BLaER1 (cell line): Measurements from ENCODE around the gene CRACR2A.

Source experiments
- H3K27ac ChIP-seq: shearing (Covaris generic); formaldehyde crosslinking; 2 replicates; pipeline ENCODE4 v1.8.1; 2022
- H3K27me3 ChIP-seq: shearing (Covaris generic); formaldehyde crosslinking; 2 replicates; pipeline ENCODE4 v1.8.1; 2022
- H3K36me3 ChIP-seq: shearing (Covaris generic); formaldehyde crosslinking; 2 replicates; pipeline ENCODE4 v1.8.1; 2022
- H3K4me1 ChIP-seq: shearing (Covaris generic); formaldehyde crosslinking; 2 replicates; pipeline ENCODE4 v1.8.1; 2022
- H3K4me2 ChIP-seq: shearing (Covaris generic); formaldehyde crosslinking; 2 replicates; pipeline ENCODE4 v1.8.1; 2022
- H3K4me3 ChIP-seq: shearing (Covaris generic); formaldehyde crosslinking; 2 replicates; pipeline ENCODE4 v1.8.1; 2022
- H3K9ac ChIP-seq: shearing (Covaris generic); formaldehyde crosslinking; 2 replicates; pipeline ENCODE4 v1.8.1; 2022
- H3K9me3 ChIP-seq: shearing (Covaris generic); formaldehyde crosslinking; 2 replicates; pipeline ENCODE4 v1.8.1; 2022
- H4K20me1 ChIP-seq: shearing (Covaris generic); formaldehyde crosslinking; 2 replicates; pipeline ENCODE4 v1.8.1; 2022
- Cebpa-rat ChIP-seq: shearing (Covaris generic); IDR thresholded peaks from 2 replicates; pipeline ENCODE4 v1.8.1; 2022

CRACR2A gene

DNA sequence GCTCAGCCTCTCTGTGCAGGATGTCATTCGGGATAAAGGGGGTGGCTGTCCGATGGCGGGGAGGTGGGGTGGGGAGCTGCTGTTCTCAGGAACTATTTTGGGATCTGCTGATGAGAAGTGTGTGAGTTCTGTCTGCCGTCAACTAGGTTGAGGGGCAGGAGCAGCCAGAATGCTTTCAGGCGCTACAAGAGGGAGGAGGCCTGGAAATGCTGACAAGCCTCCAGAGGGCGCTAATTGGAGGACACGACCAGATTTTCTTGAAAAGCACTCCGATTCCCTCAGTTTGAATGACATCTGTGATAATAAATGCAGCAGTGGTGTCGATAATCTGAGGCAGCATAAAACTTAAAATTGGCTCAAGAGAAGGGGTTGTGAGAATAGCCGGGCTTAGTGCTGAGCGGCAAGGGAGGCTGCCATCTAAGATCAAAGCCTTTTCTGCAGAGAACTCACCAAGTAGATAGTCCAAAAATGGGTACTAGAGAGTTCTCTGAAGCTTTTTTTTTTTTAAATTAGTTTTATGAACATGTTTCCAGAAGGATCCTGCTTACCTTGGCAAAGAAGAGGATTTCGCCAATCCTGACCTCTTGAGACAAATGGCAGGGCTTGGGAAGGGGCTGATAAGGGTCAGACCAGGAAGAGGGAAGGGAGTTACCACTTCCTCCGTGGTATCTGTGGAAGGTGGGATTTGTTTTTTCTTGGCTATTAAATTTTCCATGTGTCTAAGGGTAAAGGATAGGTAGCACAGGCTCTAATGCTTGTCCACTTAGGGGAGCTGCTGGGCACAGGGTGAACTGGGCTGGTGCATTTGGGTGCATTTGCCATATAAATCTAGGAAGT is 94.4 kb downstream of the CRACR2A start:
- Histone ChIP-seq H3K4me3 (no peak overlapping the region), H3K36me3 (peaks cover 96% of the 10 kb centered on the region), H3K4me2 (no peak overlapping the region), H3K4me1 (peaks cover 19% of the 10 kb centered on the region), H3K9ac (no peak overlapping the region), H3K27ac (no peak overlapping the region), H3K9me3 (no peaks in the 10 kb centered on the region), H3K27me3 (no peaks in the 10 kb centered on the region), H4K20me1 (0 out of 2 replicates have a peak, but pooled peaks cover 10% of the 10 kb centered on the region)
- TF ChIP-seq Cebpa-rat = no peak

GRCh38 chr12:3656946-3657622 is 95.8 kb downstream of the CRACR2A start:
- no peak overlapping the region for H3K9ac ChIP-seq
- peaks cover 19% of the 10 kb centered on the region for H3K4me1 ChIP-seq
- no peaks in the 10 kb centered on the region for H3K9me3 ChIP-seq
- 0 out of 2 replicates have a peak, but pooled peaks cover 10% of the 10 kb centered on the region for H4K20me1 ChIP-seq
- H3K36me3 ChIP-seq = peaks cover 96% of the 10 kb centered on the region
- TF ChIP-seq Cebpa-rat = no peak
- no peak overlapping the region for H3K27ac ChIP-seq
- H3K4me3 ChIP-seq = no peak overlapping the region
- no peaks in the 10 kb centered on the region for H3K27me3 ChIP-seq
- no peak overlapping the region for H3K4me2 ChIP-seq

DNA sequence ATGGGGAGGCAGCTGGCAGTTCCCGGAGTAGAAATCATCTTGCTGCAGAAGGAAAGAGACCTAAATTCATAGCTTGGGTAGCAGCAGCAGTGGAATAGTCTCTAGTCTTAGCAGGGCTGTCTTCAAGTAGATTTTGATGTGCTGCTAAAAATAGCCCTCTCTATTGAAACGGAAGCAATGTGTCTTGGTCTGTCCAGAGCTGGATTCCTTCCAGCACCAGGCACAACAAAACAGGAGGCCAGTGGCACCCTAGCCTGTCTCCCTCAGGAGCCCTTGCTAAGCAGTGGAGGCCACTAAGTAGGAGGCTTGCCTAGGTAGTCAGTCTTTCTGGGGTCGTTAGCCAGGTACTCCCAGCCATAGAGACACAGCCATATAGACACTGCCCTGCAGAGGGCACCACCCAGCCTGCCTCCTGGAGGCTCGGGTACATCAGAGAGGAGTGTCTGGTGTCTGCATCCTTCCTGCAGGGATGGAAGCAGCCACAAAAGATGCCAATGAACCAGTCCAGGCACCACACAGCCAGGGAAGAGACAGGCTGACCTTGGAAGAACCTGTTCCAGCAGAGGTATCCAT is 97.5 kb downstream of the CRACR2A start:
- Histone ChIP-seq H3K4me2 (peak overlapping the region; percentile 67), H3K9me3 (no peaks in the 10 kb centered on the region), H3K9ac (no peak overlapping the region), H4K20me1 (0 out of 2 replicates have a peak, but pooled peaks cover 10% of the 10 kb centered on the region), H3K27me3 (no peaks in the 10 kb centered on the region), H3K36me3 (peaks cover 97% of the 10 kb centered on the region), H3K4me3 (no peak overlapping the region), H3K27ac (no peak overlapping the region), H3K4me1 (peaks cover 19% of the 10 kb centered on the region)
- no peak for TF ChIP-seq Cebpa-rat

GRCh38 chr12:3651585-3652424 is 101.1 kb downstream of the CRACR2A start:
- Histone ChIP-seq H3K4me1 (peaks cover 37% of the 10 kb centered on the region), H3K36me3 (peaks cover 85% of the 10 kb centered on the region), H3K4me2 (no peak overlapping the region), H3K27me3 (no peaks in the 10 kb centered on the region), H3K4me3 (no peak overlapping the region), H3K9me3 (no peaks in the 10 kb centered on the region), H4K20me1 (0 out of 2 replicates have a peak, but pooled peaks cover 10% of the 10 kb centered on the region), H3K27ac (no peak overlapping the region), H3K9ac (no peak overlapping the region)
- TF ChIP-seq Cebpa-rat = no peak

DNA sequence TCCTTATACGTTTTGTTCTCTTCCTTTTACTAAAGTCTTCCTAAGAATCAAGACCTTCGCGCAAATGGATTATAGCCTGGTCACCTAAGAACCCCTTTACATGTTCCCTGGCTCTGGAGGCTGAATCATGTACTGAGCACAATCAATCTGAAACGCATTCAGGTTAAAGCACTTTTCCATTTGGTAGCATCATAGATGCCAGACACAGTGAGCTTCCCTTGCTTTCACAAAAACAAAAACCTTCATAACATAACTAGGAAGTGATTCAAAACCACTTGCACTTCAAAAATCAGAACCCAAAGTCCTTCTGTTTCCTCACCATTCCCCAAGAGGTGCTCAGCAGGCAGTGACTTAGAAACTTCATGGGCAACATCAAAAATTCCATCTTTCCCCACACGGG is 105.4 kb downstream of the CRACR2A start:
- Histone ChIP-seq H3K4me3 (no peak overlapping the region), H4K20me1 (no peaks in the 10 kb centered on the region), H3K9ac (no peak overlapping the region), H3K27me3 (no peaks in the 10 kb centered on the region), H3K36me3 (peaks cover 66% of the 10 kb centered on the region), H3K4me2 (peak overlapping the region; percentile 70), H3K27ac (peak overlapping the region; percentile 31; the same call in 1 of the 2 replicates), H3K9me3 (no peaks in the 10 kb centered on the region), H3K4me1 (peaks cover 45% of the 10 kb centered on the region)
- no peak for TF ChIP-seq Cebpa-rat

GRCh38 chr12:3646561-3647241 is 106.2 kb downstream of the CRACR2A start:
- Histone ChIP-seq H3K4me1 (peaks cover 45% of the 10 kb centered on the region), H3K27me3 (no peaks in the 10 kb centered on the region), H3K36me3 (peaks cover 66% of the 10 kb centered on the region), H3K9me3 (no peaks in the 10 kb centered on the region), H3K27ac (peak overlapping the region; percentile 31; the same call in 1 of the 2 replicates), H3K4me3 (no peak overlapping the region), H4K20me1 (no peaks in the 10 kb centered on the region), H3K9ac (no peak overlapping the region), H3K4me2 (peak overlapping the region; percentile 70)
- TF ChIP-seq Cebpa-rat = no peak

GRCh38 chr12:3645091-3645490 is 107.8 kb downstream of the CRACR2A start:
- H3K36me3 ChIP-seq = peaks cover 67% of the 10 kb centered on the region
- H3K27me3 ChIP-seq = no peaks in the 10 kb centered on the region
- H3K9me3 ChIP-seq = no peaks in the 10 kb centered on the region
- H3K4me1 ChIP-seq = peaks cover 45% of the 10 kb centered on the region
- H3K4me2 ChIP-seq = no peak overlapping the region
- TF ChIP-seq Cebpa-rat = no peak
- H4K20me1 ChIP-seq = no peaks in the 10 kb centered on the region
- no peak overlapping the region for H3K27ac ChIP-seq
- H3K4me3 ChIP-seq = no peak overlapping the region
- no peak overlapping the region for H3K9ac ChIP-seq

DNA sequence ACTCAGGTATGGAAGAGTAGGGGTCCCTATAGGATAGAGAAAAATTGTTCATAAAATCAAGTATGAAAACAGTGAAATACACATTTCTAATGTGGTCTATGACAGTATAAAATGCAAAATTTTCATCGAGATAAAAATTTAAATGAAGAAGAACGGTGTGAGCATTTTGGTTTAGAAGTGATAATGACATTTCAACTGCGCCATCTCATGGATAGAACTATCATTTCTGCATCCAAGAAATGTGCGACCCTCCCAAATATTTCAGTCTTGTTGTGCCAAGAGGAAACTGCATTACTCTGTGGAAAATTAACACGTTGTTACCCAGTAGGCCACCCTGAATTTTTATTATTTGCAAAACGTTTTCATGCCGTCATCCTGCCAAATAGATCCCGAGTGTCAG is 108.8 kb downstream of the CRACR2A start:
- H3K4me3 ChIP-seq = no peak overlapping the region
- H3K27me3 ChIP-seq = no peaks in the 10 kb centered on the region
- H3K36me3 ChIP-seq = peaks cover 60% of the 10 kb centered on the region
- H3K9ac ChIP-seq = no peak overlapping the region
- TF ChIP-seq Cebpa-rat = no peak
- no peaks in the 10 kb centered on the region for H3K9me3 ChIP-seq
- H3K4me1 ChIP-seq = peaks cover 45% of the 10 kb centered on the region
- H4K20me1 ChIP-seq = no peaks in the 10 kb centered on the region
- H3K27ac ChIP-seq = no peak overlapping the region
- H3K4me2 ChIP-seq = no peak overlapping the region
